Neural progenitor cell (in vitro differentiated cells): ENCODE measurements around the gene MVB12B. TPM values are rescaled to one million over a fixed set of nuclear protein-coding genes. Genes with fewer than 3 reads are reported as not detected.

Experiments
- DNase-seq: peaks from one replicate; pipeline ENCODE4 v3.0.0-alpha.2; 2016; ENCODE audit warnings: low spot score
- H2AFZ ChIP-seq: fragments of 200-600 bp; sonication (generic); replicated peaks from 2 replicates; pipeline ENCODE4 v1.6.1; 2016; ENCODE audit warnings: antibody characterized with exemption
- H3F3A ChIP-seq: fragments of 200-600 bp; sonication (generic); 2 replicates; pipeline ENCODE4 v1.6.1; 2016; ENCODE audit warnings: antibody characterized with exemption, low read depth
- H3K27ac ChIP-seq: fragments of 200-600 bp; sonication (generic); 2 replicates; pipeline ENCODE4 v1.5.1; 2016; ENCODE audit warnings: mild to moderate bottlenecking
- H3K27me3 ChIP-seq: fragments of 200-600 bp; sonication (generic); 2 replicates; pipeline ENCODE4 v1.6.1; 2016; ENCODE audit warnings: mild to moderate bottlenecking, moderate library complexity
- H3K36me3 ChIP-seq: fragments of 200-600 bp; sonication (generic); 2 replicates; pipeline ENCODE4 v1.5.1; 2016
- H3K4me1 ChIP-seq: fragments of 200-600 bp; sonication (generic); 2 replicates; pipeline ENCODE4 v1.6.1; 2016; ENCODE audit warnings: mixed run types
- H3K4me2 ChIP-seq: fragments of 200-600 bp; sonication (generic); 2 replicates; pipeline ENCODE4 v1.6.1; 2016
- H3K4me3 ChIP-seq: fragments of 200-600 bp; sonication (generic); 2 replicates; pipeline ENCODE4 v1.5.1; 2016
- H3K79me2 ChIP-seq: fragments of 200-600 bp; sonication (generic); 2 replicates; pipeline ENCODE4 v1.6.1; 2016; ENCODE audit warnings: low read depth
- H3K9ac ChIP-seq: fragments of 200-600 bp; sonication (generic); 2 replicates; pipeline ENCODE4 v1.6.1; 2016
- H3K9me3 ChIP-seq: fragments of 200-600 bp; sonication (generic); 2 replicates; pipeline ENCODE4 v1.5.1; 2016; ENCODE audit warnings: low read depth
- H4K20me1 ChIP-seq: fragments of 200-600 bp; sonication (generic); 2 replicates; pipeline ENCODE4 v1.6.1; 2016; ENCODE audit warnings: low read depth
- H3K27ac Mint-ChIP-seq: 3 replicates; pipeline ENCODE4 v1.8.0; 2021; ENCODE audit warnings: mixed read lengths
- H3K27me3 Mint-ChIP-seq: 2 replicates; pipeline ENCODE4 v1.8.0; 2022; ENCODE audit warnings: low read depth, mild to moderate bottlenecking, inconsistent platforms, moderate library complexity, mixed read lengths; ENCODE audit not compliant: insufficient read depth
- H3K36me3 Mint-ChIP-seq: 3 replicates; pipeline ENCODE4 v1.8.0; 2021; ENCODE audit warnings: mixed read lengths
- H3K4me1 Mint-ChIP-seq: 3 replicates; pipeline ENCODE4 v1.8.0; 2021; ENCODE audit warnings: mixed read lengths
- H3K4me3 Mint-ChIP-seq: 3 replicates; pipeline ENCODE4 v1.8.0; 2021; ENCODE audit warnings: mild to moderate bottlenecking, moderate library complexity, mixed read lengths
- H3K9me3 Mint-ChIP-seq: 3 replicates; pipeline ENCODE4 v1.8.0; 2020; ENCODE audit warnings: mixed read lengths
- CTCF ChIP-seq: fragments of 200-600 bp; sonication (generic); IDR thresholded peaks from 2 replicates; pipeline ENCODE4 v1.5.1; 2017; ENCODE audit warnings: antibody characterized with exemption, mild to moderate bottlenecking
- EZH2 ChIP-seq: fragments of 200-600 bp; sonication (generic); IDR thresholded peaks from 2 replicates; pipeline ENCODE4 v1.6.1; 2017; ENCODE audit warnings: antibody characterized with exemption, mild to moderate bottlenecking, moderate library complexity
- EZH2phosphoT487 ChIP-seq: fragments of 200-600 bp; sonication (generic); IDR thresholded peaks from 2 replicates; pipeline ENCODE4 v1.6.1; 2017; ENCODE audit warnings: antibody characterized with exemption
- total RNA-seq: library from RNA; depleted of rRNA; stranded (reverse); fragments of >200 nt; gene quantifications from 2 replicates; pipeline ENCODE4 v1.2.3, GENCODE V29; 2015; ENCODE audit warnings: low replicate concordance

MVB12B gene
- total RNA-seq, 1 donor from 2014 or later, result 16.1 TPM

- DNase-seq, result no peak
- Histone ChIP-seq H4K20me1 (no peaks in the 10 kb centered on the region), H3K27ac (no peak overlapping the region), H3K4me3 (no peak overlapping the region), H3K4me1 (peaks cover 3% of the 10 kb centered on the region), H3K9ac (no peak overlapping the region), H3K79me2 (no peaks in the 10 kb centered on the region), H3K36me3 (no peaks in the 10 kb centered on the region), H3K4me2 (no peak overlapping the region), H3F3A (no peaks in the 10 kb centered on the region), H2AFZ (no peak overlapping the region), H3K27me3 (no peaks in the 10 kb centered on the region), H3K9me3 (no peaks in the 10 kb centered on the region)
- no peak overlapping the region for H3K27ac Mint-ChIP-seq
- TF ChIP-seq EZH2 (no peak), EZH2phosphoT487 (no peak), CTCF (no peak)
- H3K36me3 Mint-ChIP-seq, result no peaks in the 10 kb centered on the region
- peaks cover 4% of the 10 kb centered on the region for H3K27me3 Mint-ChIP-seq
- H3K9me3 Mint-ChIP-seq, result no peaks in the 10 kb centered on the region
- H3K4me1 Mint-ChIP-seq, result peaks cover 12% of the 10 kb centered on the region
- no peak overlapping the region for H3K4me3 Mint-ChIP-seq
Observed at GRCh38 chr9:126411225-126411947, 84.8 kb downstream of the MVB12B start.

GRCh38 chr9:126411948-126412284, 85.3 kb downstream of the MVB12B start:
- Mint-ChIP-seq H3K27me3 (peaks cover 4% of the 10 kb centered on the region), H3K27ac (no peak overlapping the region), H3K4me3 (no peak overlapping the region), H3K9me3 (no peaks in the 10 kb centered on the region), H3K4me1 (peaks cover 6% of the 10 kb centered on the region), H3K36me3 (no peaks in the 10 kb centered on the region)
- H3K27me3 ChIP-seq, result no peaks in the 10 kb centered on the region
- peaks cover 5% of the 10 kb centered on the region for H3K4me1 ChIP-seq
- no peak for DNase-seq
- no peaks in the 10 kb centered on the region for H4K20me1 ChIP-seq
- H3F3A ChIP-seq, result no peaks in the 10 kb centered on the region
- H3K4me2 ChIP-seq, result no peak overlapping the region
- no peaks in the 10 kb centered on the region for H3K9me3 ChIP-seq
- no peak overlapping the region for H3K27ac ChIP-seq
- no peak overlapping the region for H3K9ac ChIP-seq
- no peak overlapping the region for H3K4me3 ChIP-seq
- H3K36me3 ChIP-seq, result no peaks in the 10 kb centered on the region
- no peaks in the 10 kb centered on the region for H3K79me2 ChIP-seq
- no peak overlapping the region for H2AFZ ChIP-seq
- no peak for TF ChIP-seq EZH2
- no peak for TF ChIP-seq EZH2phosphoT487
- TF ChIP-seq CTCF, result no peak

GRCh38 chr9:126412905-126413304, 86.3 kb downstream of the MVB12B start:
- H3K27ac Mint-ChIP-seq, result no peak overlapping the region
- H3K4me3 Mint-ChIP-seq, result no peak overlapping the region
- H3K36me3 ChIP-seq, result no peaks in the 10 kb centered on the region
- H3K27me3 Mint-ChIP-seq, result peaks cover 4% of the 10 kb centered on the region
- no peak for TF ChIP-seq CTCF
- TF ChIP-seq EZH2, result no peak
- no peak for TF ChIP-seq EZH2phosphoT487
- no peaks in the 10 kb centered on the region for H3K36me3 Mint-ChIP-seq
- H3K4me2 ChIP-seq, result no peak overlapping the region
- H3K9me3 ChIP-seq, result no peaks in the 10 kb centered on the region
- H3K9ac ChIP-seq, result no peak overlapping the region
- H3K4me1 ChIP-seq, result peaks cover 12% of the 10 kb centered on the region
- H4K20me1 ChIP-seq, result no peaks in the 10 kb centered on the region
- no peaks in the 10 kb centered on the region for H3K9me3 Mint-ChIP-seq
- H3F3A ChIP-seq, result no peaks in the 10 kb centered on the region
- no peaks in the 10 kb centered on the region for H3K79me2 ChIP-seq
- H2AFZ ChIP-seq, result no peak overlapping the region
- no peak overlapping the region for H3K27ac ChIP-seq
- no peak overlapping the region for H3K4me3 ChIP-seq
- no peaks in the 10 kb centered on the region for H3K27me3 ChIP-seq
- H3K4me1 Mint-ChIP-seq, result no peaks in the 10 kb centered on the region
- DNase-seq, result no peak
